ENCODE measurements around the gene DSCAM. TPM values are rescaled to one million over a fixed set of nuclear protein-coding genes. Genes with fewer than 3 reads are reported as not detected.

DSCAM gene
- total RNA-seq, 1 donor from 2014 or later = 4.4 TPM

GRCh38 chr21:40254540-40255465 is 592.2 kb downstream of the DSCAM start:
- no peak overlapping the region for H3K4me3 Mint-ChIP-seq (ENCODE audit: unreplicated experiment)
- H3K36me3 Mint-ChIP-seq (ENCODE audit: unreplicated experiment) = no peaks in the 10 kb centered on the region
- no peak for DNase-seq
- H3K27me3 Mint-ChIP-seq (ENCODE audit: unreplicated experiment) = no peaks in the 10 kb centered on the region
- TF ChIP-seq CTCF (IDR thresholded peaks at IDR 0.05; ENCODE audit: partially characterized antibody, unreplicated experiment) = no peak
- peaks cover 2% of the 10 kb centered on the region for H3K4me1 Mint-ChIP-seq (ENCODE audit: low read depth, unreplicated experiment)
- no peak overlapping the region for H3K27ac Mint-ChIP-seq (ENCODE audit: unreplicated experiment)
- H3K9me3 Mint-ChIP-seq (ENCODE audit: unreplicated experiment) = no peaks in the 10 kb centered on the region

DNA sequence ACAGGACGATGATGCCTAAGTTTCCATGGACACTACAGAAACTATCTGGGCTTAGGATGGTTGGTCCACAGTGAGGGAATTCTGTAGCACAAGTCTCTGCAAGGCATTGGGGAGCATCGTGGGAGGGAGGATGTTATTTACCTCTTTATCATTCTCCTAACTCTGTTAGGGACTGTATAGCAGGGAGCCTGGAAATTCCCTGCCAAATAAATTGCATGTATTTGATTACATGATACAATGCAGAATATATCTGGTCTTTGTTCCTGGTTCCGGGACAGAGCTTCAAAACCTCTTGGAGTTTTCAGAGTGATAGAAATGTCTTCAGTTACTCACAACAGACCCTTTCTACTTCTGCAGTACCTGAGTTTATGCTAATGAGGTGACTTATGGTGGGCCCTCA is 593.8 kb downstream of the DSCAM start:
- no peak for TF ChIP-seq CTCF (IDR thresholded peaks at IDR 0.05; ENCODE audit: partially characterized antibody, unreplicated experiment)
- Mint-ChIP-seq H3K36me3 (ENCODE audit: unreplicated experiment) (peaks cover 14% of the 10 kb centered on the region), H3K27me3 (ENCODE audit: unreplicated experiment) (no peaks in the 10 kb centered on the region), H3K9me3 (ENCODE audit: unreplicated experiment) (peaks cover 9% of the 10 kb centered on the region), H3K4me1 (ENCODE audit: low read depth, unreplicated experiment) (peaks cover 2% of the 10 kb centered on the region), H3K4me3 (ENCODE audit: unreplicated experiment) (no peak overlapping the region), H3K27ac (ENCODE audit: unreplicated experiment) (no peak overlapping the region)
- DNase-seq = no peak

DNA sequence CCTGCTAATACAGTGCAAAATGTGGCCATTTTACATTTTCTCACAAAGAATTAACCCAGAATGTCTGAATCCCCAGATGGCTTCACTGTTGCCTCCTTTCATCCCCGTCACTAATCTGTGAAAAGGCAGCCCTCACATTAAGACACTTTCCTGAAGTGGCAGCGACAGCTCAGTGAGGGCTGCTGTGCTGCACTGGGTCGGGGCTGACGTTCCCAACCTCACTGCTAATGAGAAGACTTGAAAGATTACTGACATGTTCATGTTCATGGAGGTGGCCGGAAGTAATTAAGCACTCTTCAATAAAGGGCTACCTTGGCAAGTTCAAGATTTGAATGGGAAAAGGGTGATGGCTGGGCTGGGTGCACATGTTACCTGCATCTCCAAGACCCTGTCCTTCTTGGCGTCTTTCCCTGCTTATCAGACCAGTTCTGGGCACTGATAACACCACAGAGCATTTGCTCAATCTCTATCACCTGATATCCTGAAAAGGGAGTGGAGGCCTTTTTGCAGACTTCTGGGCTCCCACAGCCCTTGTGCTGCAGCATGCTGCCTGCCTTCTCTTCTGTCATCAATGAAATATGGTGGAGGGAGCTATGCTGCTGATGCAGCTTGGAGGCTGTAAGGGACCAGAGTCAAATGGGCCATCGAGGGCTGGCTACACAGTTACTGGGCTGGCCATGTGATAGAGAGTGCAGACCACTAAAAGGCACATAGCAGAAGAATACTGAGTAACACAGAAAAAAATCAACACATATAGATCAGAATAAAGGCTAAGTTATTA is 596.3 kb downstream of the DSCAM start:
- DNase-seq = no peak
- Mint-ChIP-seq H3K4me1 (ENCODE audit: low read depth, unreplicated experiment) (peaks cover 2% of the 10 kb centered on the region), H3K36me3 (ENCODE audit: unreplicated experiment) (peaks cover 28% of the 10 kb centered on the region), H3K27me3 (ENCODE audit: unreplicated experiment) (no peaks in the 10 kb centered on the region), H3K4me3 (ENCODE audit: unreplicated experiment) (no peak overlapping the region), H3K27ac (ENCODE audit: unreplicated experiment) (no peak overlapping the region), H3K9me3 (ENCODE audit: unreplicated experiment) (peaks cover 9% of the 10 kb centered on the region)
- no peak for TF ChIP-seq CTCF (IDR thresholded peaks at IDR 0.05; ENCODE audit: partially characterized antibody, unreplicated experiment)

DNA sequence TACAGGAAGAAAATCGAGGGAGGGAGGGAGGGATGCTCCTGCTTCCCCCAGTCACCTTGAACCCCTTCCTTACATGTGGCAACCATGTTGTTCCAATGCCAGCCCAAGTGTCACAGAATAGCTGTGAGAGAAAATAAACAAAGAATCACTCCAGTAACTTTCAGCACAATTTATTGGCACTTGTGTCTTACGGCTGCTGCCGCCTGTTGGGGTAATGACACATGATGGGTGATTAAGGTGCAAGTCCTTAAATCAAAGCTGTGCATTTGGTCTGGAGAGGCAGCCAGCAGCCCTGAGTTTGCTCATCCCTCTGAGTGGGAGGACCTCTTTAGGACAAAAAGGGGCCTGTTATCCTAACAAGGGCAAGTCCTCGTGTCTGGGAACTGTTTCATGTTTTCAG is 602.0 kb downstream of the DSCAM start:
- no peak for TF ChIP-seq CTCF (IDR thresholded peaks at IDR 0.05; ENCODE audit: partially characterized antibody, unreplicated experiment)
- no peaks in the 10 kb centered on the region for H3K27me3 Mint-ChIP-seq (ENCODE audit: unreplicated experiment)
- no peak overlapping the region for H3K4me3 Mint-ChIP-seq (ENCODE audit: unreplicated experiment)
- peaks cover 28% of the 10 kb centered on the region for H3K36me3 Mint-ChIP-seq (ENCODE audit: unreplicated experiment)
- H3K4me1 Mint-ChIP-seq (ENCODE audit: low read depth, unreplicated experiment) = no peaks in the 10 kb centered on the region
- no peak for DNase-seq
- H3K27ac Mint-ChIP-seq (ENCODE audit: unreplicated experiment) = no peak overlapping the region
- H3K9me3 Mint-ChIP-seq (ENCODE audit: unreplicated experiment) = peaks cover 9% of the 10 kb centered on the region
